HEK293 (cell line): ENCODE results near the gene CD109.

ENCODE experiments used
- ZFP37 ChIP-seq: fragments of 450-650 bp; formaldehyde crosslinking; IDR thresholded peaks from 2 replicates; pipeline ENCODE4 v1.5.1; 2016; ENCODE audit warnings: missing biosample characterization, missing genetic modification characterization
- ZNF175 ChIP-seq: fragments of 450-650 bp; formaldehyde crosslinking; IDR thresholded peaks from 2 replicates; pipeline ENCODE4 v1.5.1; 2016; ENCODE audit warnings: missing biosample characterization, missing genetic modification characterization
- ZNF19 ChIP-seq: fragments of 450-650 bp; formaldehyde crosslinking; IDR thresholded peaks from 2 replicates; pipeline ENCODE4; 2016; ENCODE audit warnings: missing biosample characterization, missing genetic modification characterization, low read depth
- ZNF549 ChIP-seq: fragments of 450-650 bp; IDR thresholded peaks from 2 replicates; pipeline ENCODE4 v1.5.1; 2018; ENCODE audit warnings: missing biosample characterization, missing genetic modification characterization, mild to moderate bottlenecking, inconsistent platforms, moderate library complexity

DNA sequence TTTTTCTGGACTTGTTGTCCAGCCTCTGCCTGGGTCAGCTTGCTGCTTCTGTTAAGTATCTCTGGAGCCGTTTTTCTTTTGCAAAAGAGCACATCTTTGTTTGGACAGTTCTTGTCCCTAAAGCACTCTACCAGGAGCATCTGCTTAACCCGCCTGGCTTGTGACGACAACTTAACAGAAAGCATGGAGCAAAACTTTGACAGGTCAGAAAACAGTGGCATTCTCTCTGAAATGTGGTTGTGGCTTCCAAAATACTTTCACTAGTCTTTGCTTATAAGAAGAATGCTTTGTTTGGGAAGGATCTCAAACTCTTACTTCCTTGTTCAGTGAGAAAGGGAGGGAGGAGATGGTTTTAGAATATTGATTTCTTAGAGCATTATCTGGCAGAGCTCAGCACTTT is 47.6 kb downstream of the CD109 start:
- no peak for TF ChIP-seq ZNF175 (tag by site-specific recombination)
- no peak for TF ChIP-seq ZFP37 (tag by site-specific recombination)
- TF ChIP-seq ZNF19, result no peak
- TF ChIP-seq ZNF549, result no peak
